GM19438 (cell line): ENCODE results near the gene CBFA2T3.

Experiments used
- ATAC-seq: cut with Tn5 transposase; IDR thresholded peaks from one replicate; pipeline ENCODE4 v1.9.1; 2021; ENCODE audit warnings: low read depth; ENCODE audit not compliant: unreplicated experiment

The CBFA2T3 gene

DNA sequence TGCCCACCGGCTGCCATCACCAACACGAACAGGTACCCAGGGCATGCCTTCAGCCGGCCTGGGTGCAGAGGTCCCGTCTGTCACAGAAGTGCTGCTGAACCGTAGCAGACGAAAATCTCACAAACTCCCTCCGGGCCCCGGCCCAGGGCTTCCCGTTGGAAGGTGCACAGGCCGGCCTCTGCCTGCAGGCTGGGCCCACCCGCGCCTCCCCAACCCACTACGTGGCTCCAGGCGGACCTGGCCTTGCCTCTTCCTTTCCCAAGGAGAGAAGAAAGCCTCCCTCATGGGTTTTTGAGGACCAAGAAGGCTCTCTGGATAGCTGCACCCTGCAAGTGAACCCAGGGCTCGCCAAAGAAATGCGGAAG lies 65.1 kb downstream of the CBFA2T3 start:
- ATAC-seq: no peak

DNA sequence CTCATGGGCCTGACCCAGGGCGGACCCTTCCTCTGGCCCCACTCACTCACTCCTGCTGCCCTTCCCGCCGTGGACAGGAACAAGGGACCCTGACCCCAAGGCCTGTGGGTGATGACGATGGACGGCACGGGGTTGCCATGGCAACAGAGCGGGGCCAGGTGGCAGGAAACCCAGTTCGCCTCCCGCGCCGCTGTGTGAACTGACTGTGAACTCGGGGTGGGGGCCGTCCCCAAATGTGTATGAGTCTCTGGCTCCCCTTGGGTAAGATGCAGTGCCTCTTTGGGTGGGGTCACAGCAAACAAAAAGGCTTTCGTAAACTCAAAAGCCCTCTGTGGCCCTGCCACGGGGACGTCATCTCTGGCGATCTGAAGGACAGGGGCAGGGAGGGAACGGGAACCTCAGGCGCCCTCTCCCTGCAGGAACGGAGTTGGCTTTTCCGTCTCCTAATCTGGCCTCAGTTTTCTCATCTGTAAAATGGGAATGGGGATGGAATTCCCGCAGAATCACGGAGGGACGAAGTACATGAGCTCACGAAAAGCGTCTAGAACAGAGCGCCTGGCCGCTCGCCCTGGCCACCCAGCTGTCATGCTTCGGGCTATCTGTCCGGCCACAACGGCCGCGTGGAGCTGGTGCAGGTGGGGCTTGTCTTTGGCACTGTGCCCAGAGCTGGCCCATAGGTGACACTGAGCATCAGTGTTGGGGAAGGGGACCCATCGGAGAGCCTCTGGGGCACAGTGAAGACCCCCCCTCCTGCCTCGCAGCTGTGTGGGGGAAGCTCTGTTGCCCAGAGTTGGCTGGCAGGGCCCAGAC lies 65.7 kb downstream of the CBFA2T3 start:
- ATAC-seq: no peak

DNA sequence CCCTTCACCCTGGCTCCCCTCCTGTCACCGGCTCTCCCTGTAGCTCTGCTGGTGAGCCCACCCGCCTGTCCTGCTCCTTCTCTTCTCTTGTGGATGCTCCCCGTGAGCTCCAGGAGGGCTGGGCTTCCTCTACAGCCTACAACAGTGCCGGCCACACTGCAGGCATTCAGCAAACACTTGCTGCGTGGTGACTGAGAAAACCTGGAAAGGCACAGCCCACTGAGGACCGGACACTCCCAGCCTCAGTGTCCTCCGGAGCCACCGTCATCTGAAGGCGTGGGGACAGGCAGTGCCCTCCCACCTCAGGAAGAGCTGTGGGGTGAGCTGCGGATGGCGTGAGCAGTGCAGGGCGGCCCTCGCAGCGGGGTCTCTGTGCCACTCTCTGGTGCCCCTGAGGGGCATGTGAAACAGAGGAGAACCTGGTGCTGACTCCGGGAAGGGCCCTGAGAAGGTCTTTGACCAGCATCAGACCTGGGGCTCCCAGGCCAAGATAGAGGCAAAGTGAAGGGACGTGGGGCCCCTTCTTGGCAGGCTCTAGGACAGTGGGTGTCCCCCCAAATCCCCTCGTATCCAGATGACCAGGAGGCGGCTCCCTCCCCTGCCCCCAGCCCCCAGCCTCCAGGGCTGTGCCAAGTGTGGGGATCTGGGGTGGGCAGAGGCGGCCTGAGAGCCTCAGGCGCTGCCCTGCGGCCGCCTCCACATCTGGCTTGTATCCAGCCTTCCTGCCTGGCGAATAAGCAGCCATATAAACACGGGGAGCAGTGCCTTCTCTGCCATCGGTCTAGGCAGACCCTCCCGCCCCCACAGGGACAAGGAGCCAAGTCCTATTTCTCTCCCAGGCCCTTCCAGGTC lies 66.5 kb downstream of the CBFA2T3 start:
- ATAC-seq: no peak

DNA sequence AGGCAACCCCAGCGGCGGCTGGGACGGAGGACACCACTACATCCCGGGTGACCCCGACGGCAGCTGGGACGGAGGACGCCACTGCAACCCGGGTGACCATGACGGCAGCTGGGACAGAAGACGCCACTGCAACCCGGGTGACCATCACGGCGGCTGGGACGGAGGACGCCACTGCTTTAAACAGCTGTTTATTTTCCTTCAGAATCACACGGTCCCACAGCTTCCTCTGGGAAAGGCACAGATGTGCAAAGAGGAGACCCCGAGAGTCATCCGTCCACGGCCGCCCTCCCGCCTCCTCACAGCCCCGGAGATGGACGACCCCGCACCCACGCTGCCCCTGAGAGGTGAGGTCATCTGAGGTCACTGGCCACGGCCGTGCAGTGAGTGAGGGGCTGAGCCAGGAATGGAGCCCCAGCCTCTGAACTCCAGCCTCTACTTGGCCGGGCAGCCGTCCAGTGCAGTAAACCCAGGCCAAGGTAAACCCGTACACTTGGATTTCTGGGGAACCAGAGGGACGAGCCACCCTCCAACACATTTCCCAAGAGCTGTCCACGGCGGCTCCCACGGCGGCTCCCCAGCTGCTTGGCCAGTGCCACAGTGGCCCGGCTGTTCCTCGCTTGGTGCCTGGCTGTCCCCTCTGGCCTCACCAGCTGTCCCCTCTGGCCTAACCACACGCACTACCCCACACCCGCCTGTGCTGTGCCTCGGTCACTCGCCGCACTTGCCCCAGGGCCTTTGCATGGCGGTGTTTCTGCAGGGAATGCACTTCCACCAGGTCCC lies 67.4 kb downstream of the CBFA2T3 start:
- no peak for ATAC-seq

DNA sequence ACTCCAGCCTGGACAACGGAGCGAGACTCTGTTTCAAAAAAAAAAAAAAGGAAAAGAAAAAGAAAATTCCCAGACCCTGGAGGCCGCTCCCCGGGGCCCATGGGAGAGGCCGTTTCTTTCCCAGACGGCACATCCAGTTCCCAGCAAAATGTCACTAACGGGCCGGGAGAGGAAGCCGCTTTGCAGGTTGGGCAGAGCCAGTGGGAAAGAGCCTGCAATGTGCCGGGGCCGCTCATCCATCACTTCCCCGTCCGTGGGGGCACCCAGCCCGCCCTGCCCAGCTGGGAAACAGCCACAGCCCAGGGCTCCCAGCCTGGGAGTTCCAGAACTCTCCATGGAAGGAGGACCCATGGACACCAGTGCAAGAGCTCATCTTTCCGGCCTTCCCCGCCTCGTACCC lies 68.7 kb downstream of the CBFA2T3 start:
- ATAC-seq: no peak

DNA sequence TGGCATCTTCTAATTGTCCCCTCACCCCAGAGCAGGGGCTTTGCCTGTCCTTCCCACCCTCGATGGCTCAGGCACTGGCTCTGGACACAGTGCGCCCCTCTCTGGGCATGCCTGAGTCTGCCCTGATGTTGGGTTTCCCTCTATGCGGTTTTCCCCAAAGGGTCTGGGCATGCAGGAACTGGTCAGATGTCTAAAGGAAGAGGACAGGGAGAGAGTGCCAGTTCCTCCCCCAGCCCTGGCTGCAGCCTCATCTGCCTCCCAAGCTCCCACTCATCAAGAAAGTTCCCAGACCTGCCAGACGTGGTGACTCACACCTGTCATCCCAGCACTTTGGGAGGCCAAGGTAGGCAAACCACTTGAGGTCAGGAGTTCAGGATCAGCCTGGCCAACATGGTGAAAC lies 69.2 kb downstream of the CBFA2T3 start:
- ATAC-seq: no peak

DNA sequence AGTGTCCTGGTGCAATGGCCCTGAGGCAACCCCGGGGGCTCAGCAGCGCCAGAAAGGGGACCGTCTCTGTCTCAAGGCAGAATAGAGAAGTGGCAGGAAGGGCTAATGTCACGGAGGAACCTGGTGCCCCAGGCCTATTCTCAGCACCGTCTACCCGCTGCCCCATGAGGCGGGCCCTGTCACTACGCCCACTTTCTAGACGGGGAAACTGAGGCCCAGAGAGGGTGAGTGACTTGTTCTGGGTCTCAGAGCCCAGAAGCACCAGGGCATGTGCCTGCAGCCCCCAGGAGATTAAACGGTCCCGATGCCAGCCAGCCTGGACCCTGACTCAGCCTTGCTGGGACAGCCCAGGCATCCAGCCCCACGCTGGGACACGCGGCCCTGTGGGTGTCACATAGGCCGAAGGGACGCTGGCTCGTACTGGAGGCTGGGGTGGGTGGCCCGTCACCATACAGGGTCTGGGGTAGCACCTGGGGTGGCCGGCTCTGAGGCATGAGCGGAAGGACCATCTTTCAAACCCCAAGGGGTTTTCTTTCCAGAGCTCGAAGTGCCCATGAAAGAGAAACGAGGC lies 70.4 kb downstream of the CBFA2T3 start:
- no peak for ATAC-seq

DNA sequence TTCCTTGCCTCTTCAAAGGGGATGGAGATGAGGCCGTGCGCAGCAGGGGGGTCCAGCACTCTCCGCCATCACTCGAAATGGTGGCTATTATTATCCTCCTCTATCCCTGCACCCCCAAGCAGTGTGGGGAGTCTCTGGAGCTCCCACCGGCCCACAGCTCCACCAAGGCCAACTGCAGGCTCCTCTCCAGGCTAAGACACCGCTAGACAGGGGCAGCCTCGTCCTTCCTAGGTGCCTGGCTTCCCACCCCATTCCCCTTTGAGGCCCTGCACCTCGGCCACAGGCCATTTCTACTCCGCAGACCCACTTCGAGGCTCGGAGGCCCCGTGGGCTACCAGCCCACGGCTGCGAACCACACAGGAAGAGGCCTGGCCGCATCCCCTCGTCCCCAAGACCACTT lies 71.0 kb downstream of the CBFA2T3 start:
- no peak for ATAC-seq

DNA sequence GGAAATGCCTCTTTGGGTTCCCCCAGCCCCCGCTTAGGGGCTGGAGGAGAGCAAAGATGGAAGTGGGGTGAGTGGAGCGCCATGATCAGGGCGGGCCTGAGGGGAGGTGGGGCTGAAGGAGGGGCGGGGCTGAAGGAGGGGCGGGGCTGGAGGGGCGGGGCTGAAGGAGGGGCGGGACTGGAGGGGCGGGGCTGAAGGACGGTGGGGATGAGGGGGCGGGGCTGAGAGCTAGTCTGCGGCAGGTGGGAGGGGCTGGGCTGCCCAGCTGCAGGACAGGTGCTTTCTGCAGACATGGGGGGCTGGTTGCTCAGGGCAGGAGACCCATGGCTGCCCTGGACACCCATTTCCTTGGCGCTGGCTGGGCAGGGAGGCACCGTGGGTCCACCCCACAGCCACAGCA lies 71.4 kb downstream of the CBFA2T3 start:
- no peak for ATAC-seq

DNA sequence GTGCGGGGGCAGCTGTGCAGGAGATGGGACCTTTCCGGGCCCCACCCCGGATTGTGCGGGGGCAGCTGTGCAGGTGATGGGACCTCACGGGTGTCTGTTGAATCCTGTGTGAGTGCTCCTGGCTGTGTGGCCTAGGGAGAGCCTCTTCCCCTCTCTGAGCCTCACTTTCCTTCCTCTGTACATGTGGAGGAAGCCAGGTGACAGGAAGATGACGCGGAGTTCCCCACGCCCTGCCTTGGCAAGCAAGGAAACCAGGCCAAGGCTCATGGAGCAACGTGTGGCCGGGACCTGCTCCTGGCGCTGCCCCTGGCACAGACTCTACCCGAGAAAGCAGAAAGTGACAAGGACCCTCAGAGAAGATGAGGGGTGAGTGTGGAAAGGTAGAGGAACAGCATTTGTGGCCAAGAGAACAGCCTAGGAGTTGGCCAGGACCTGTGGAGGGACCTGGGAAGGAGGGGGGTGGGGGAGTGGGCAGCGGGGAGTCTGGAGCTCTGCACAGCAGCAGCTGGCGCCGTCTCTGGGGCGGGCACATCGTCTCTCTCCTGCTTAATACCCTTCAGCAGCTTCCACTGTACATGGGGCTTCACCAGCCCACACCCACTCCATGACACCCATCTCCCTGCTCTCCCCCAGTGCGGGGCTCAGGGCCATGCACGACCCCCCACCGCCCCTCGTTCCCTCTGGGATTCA lies 72.2 kb downstream of the CBFA2T3 start:
- no peak for ATAC-seq

DNA sequence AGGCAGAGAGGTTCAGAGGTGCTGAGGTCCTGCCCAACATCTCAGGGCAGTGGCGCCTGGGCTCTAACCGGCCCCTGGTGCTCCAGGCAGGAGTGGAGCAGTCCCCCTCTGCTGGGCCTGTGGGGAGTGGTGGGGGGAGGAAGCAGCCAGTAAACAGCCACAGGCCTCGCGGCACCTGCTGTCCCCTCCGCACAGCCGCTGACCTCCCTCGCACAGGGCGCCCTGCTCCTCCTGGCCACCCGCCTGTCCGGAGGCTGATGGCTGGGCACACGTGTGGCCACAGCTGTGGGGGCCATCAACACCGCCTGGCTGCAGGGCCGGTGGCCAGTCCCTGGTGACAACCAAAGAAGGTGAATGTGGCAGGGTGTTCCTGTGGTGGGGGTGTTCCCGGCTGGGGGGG lies 73.7 kb downstream of the CBFA2T3 start:
- no peak for ATAC-seq

DNA sequence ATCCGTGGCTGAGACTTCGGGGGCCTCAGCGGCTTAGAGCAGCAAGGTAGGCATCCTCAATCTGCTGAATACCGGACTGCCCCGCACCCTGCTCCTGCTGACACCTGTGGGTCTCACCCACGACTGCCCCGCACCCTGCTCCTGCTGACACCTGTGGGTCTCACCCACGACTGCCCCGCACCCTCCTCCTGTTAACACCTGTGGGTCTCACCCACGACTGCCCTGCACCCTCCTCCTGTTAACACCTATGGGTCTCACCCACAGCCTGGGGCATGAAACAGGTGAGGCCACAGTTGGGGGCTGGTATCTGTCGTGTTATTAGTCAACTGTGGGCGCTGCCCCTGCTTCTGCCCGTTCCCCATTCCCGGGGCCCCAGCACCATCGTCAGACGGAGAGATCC lies 74.3 kb downstream of the CBFA2T3 start:
- no peak for ATAC-seq

DNA sequence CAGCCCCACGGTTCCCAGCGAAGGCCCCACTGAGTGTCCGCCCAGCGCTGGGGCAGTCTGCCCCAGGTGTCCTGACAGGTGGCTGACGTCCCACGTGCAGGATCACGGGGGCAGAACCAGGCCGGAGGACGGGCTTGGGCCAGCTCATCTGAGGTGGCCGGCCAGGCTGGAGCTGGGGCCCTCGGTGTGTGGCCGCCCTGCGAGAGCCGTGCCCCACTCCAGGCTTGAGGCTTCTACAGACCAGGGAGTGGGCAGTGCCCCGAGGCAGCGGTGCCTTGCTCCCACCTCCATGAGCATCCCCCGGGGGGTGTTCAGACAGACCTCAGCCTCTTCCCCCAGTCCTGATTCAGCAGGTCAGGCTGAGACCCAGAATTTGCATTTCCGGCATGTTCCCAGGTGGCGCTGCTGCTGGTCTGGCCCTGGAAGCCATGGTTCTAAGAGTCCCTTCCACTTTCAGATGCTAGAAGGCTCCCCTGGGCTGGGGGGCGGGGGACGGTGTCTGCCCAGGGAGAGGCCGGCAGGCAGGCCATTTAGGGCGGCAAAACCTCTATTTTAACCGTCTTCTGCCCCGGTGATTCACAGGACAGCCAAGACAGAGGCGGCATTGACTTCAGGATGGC lies 75.2 kb downstream of the CBFA2T3 start:
- ATAC-seq: no peak

DNA sequence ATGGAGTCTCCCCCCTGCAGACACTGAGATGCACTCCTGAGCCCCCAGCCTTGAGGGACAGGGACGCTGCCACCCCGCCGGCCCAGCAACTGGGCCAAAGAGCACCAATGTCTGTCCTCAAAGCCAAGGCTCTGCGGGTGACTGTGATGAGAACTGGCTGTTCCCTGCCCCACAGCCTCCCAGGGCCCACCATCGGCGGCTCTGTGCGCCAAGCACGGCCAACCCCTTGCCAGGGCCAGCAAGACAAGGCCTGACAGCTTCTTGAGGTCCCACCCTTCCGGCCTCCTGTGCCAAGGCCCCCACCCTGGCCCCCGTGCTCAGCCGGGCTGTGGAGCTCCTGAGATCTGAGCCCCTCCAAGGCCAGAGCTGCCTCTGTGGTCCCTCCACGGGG lies 76.3 kb downstream of the CBFA2T3 start:
- ATAC-seq: no peak

DNA sequence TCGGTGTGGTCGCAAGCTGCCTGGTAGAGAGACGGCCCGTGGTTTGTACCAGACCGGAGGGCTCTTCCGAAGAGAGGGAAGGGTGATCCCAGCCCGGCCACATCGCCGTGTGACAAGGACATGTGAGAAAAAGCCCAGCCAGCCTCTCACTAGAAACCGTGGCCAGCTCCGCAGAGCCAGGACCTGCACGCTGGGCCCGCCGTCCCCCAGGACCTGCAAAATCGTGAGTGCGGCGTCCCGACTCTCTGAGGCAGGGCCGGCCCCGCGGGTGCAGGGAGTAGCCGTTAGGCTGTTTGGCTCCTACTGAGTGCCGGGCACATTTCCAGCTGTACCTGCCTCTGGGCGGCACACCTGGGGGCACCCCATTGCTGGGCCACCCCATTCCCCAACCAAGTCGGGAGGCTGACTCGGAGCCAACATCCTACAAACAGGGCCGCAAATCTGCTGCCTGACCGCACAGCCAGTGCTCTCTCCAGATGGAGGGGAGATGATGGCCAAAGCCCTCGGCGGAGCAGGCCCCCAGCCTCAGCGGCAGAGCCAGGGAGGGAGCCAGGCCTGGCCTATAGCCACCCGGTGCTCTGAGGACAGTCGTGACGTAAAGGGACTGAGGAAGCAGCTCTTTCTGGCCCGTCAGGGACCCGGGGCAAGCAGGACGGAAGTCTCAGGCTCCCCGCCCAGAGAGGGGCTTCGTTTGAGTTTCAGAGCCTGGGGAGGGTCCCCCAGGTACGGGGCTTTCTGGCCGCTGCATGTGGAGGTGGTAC lies 76.9 kb downstream of the CBFA2T3 start:
- ATAC-seq: no peak

DNA sequence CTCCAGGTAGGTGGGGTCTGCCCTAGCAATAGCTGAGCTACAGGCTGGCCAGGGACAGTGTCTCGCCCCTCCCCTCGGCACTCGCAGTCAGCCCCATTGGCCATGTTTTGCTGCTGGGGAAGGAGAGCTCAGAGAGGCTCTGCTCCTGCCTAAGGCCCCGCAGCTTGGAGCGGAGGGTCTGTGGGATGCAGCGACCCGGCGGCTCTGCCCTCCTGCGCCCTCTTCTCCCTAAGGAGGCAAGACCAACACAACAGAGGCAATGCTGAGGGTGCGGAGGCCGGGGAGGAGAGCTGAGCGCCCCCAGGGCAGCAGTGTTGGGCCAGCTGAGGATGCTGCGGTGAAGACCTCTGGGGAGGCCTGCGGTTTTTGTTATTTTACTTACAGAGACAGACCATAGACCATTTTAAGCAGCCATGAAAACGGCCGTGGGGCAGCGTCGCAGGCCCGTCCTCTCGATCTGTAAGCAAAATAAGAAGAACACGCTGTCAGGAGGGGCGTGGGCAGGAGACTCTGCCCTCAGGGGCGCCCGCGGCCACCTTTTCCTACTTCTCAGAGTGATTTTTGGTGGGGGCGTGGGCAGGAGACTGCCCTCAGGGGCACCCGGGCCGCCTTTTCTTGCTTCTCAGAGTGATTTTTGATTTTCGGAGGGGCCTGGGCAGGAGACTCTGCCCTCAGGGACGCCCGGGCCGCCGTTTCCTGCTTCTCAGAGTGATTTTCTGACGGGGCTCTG lies 79.1 kb downstream of the CBFA2T3 start:
- no peak for ATAC-seq

DNA sequence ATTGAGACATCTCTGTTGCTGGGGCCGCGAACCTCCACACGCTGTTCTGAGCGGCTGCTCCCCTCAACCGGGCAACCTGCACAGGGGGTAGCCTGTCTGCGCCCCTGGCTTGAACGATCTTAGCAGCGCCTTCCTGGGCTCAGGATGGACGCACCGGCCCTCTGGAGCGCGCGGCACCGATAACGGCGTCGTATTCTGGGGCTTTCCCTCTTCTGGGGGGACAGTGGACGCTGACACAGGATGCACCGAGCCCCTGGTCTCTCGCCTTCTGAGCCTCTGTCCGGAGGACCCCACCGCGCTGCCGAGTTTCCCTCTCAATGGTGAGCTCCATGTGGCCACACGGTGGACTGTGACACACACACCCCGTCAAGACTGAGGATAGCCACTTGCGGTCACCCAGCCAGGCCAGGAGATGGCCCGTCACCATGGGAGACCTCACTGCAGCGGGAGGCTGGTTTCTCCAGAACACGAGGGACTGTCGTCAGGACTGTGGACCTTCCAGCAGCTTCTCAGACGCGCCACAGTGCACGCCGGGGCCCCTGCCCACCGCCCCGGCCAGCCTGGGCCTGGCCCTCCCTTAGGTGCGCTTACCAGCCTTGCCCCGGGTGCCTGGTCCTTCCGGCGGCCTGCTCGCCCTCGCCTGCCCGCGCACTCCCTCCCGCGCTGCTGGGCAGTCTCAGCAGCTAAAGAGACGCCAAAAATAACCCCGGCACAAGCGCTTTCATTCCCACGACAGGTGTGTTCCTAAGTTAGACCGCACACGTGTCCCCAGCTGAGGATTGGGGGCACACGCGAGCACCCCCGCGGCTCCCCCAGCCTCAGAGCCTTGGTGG lies 80.6 kb downstream of the CBFA2T3 start:
- ATAC-seq: no peak

DNA sequence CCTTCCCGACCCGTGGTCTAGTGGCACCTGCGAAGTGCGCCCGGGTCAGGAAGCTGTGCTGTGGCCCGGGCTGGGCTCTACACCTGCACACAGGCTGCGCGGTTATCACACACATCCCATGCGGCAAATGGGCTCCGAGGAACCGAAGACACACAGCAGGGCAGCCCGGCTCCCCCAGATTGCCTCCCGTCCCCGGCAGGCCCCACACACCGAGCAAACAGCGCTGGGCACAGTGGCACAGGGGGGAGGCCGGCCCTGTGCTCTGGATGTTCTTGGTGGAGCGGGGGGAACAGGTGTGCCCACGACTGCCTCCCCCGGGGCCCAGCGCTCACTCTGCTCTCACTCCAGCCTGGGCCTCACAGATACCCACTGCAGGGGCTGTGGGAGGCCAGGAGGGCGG lies 81.7 kb downstream of the CBFA2T3 start:
- ATAC-seq: no peak
